DND-41 (cell line): Measurements from ENCODE around the gene TUBA4A.

ENCODE experiments used
- ATAC-seq: fragments of 200-7000 bp; cut with Tn5 transposase; 3 replicates; pipeline ENCODE4 v1.9.1; 2021; ENCODE audit warnings: low read depth; ENCODE audit not compliant: insufficient read depth
- DNase-seq: peaks from one replicate; pipeline ENCODE4 v3.0.0-alpha.2; 2020
- H2AFZ ChIP-seq: 2 replicates; pipeline ENCODE4 v1.6.0; 2012; ENCODE audit warnings: low read depth, low read length
- H3K27ac ChIP-seq: 2 replicates; pipeline ENCODE4 v1.5.1; 2012; ENCODE audit warnings: low read length, inconsistent platforms
- H3K27me3 ChIP-seq: fragments of 200-600 bp; sonication (generic); 2 replicates; pipeline ENCODE4 v1.6.0; 2012; ENCODE audit warnings: low read length, mild to moderate bottlenecking, inconsistent platforms; ENCODE audit not compliant: insufficient read depth, poor library complexity
- H3K36me3 ChIP-seq: 2 replicates; pipeline ENCODE4 v1.5.1; 2012; ENCODE audit warnings: low read length, inconsistent platforms; ENCODE audit not compliant: insufficient read depth
- H3K4me1 ChIP-seq: 2 replicates; pipeline ENCODE4 v1.5.1; 2012; ENCODE audit warnings: mild to moderate bottlenecking, low read length; ENCODE audit not compliant: insufficient read depth
- H3K4me2 ChIP-seq: 2 replicates; pipeline ENCODE4 v1.6.0; 2012; ENCODE audit warnings: mild to moderate bottlenecking, moderate library complexity, low read length, inconsistent platforms; ENCODE audit not compliant: insufficient read depth
- H3K4me3 ChIP-seq, 2 experiments: fragments of 200-600 bp in 1 of 2; shearing (Covaris generic) in 1 of 2; 2 replicates each; pipeline ENCODE4 v1.5.1; 2012 to 2016; ENCODE audit warnings: inconsistent platforms in 2 of 2, low read length in 2 of 2, mild to moderate bottlenecking in 2 of 2, low read depth in 1 of 2, moderate library complexity in 1 of 2
- H3K79me2 ChIP-seq: 2 replicates; pipeline ENCODE4 v1.6.0; 2012; ENCODE audit warnings: low read length, inconsistent platforms; ENCODE audit not compliant: insufficient read depth
- H3K9ac ChIP-seq: 2 replicates; pipeline ENCODE4 v1.6.0; 2012; ENCODE audit warnings: low read depth, mild to moderate bottlenecking, inconsistent platforms, low read length, moderate library complexity
- H3K9me3 ChIP-seq: 2 replicates; pipeline ENCODE4 v1.5.1; 2012; ENCODE audit warnings: low read length, moderate library complexity, mild to moderate bottlenecking, inconsistent platforms; ENCODE audit not compliant: insufficient read depth, severe bottlenecking
- H4K20me1 ChIP-seq: 2 replicates; pipeline ENCODE4 v1.6.0; 2012; ENCODE audit warnings: low read length; ENCODE audit not compliant: insufficient read depth
- CTCF ChIP-seq: IDR thresholded peaks from 2 replicates; pipeline ENCODE4 v1.5.1; 2012; ENCODE audit warnings: borderline replicate concordance, low read length, moderate library complexity, mild to moderate bottlenecking; ENCODE audit not compliant: poor library complexity, severe bottlenecking; ENCODE audit errors: extremely low read depth
- EZH2 ChIP-seq: IDR thresholded peaks from 3 replicates; pipeline ENCODE4 v1.6.1; 2012; ENCODE audit warnings: borderline replicate concordance, low read depth, mild to moderate bottlenecking, moderate library complexity, low read length, inconsistent platforms; ENCODE audit not compliant: severe bottlenecking

The TUBA4A gene

GRCh38 chr2:219277703-219278654, 24.3 kb upstream of the TUBA4A start:
- Histone ChIP-seq H3K9ac (peak overlapping the region; percentile 64; the same call in 1 of the 2 replicates), H3K4me2 (peak overlapping the region; percentile 96), H3K27me3 (no peaks in the 10 kb centered on the region), H3K79me2 (no peaks in the 10 kb centered on the region), H2AFZ (peak overlapping the region; percentile 51; the same call in 1 of the 2 replicates), H3K9me3 (no peaks in the 10 kb centered on the region), H4K20me1 (peaks cover 4% of the 10 kb centered on the region; the same call in 1 of the 2 replicates), H3K27ac (peak overlapping the region; percentile 61; the same call in 1 of the 2 replicates), H3K36me3 (0 out of 2 replicates have a peak, but pooled peaks cover 2% of the 10 kb centered on the region), H3K4me3 (peak overlapping the region in 1 of 2 experiments; percentile 60; a peak in 2 of 4 replicates), H3K4me1 (peaks cover 27% of the 10 kb centered on the region)
- DNase-seq (peak; percentile 73), ATAC-seq (peak; percentile 24)
- TF ChIP-seq EZH2 = no peak
- TF ChIP-seq CTCF = peak; percentile 99

- DNase-seq (no peak), ATAC-seq (no peak)
- H3K27me3 ChIP-seq = peaks cover 11% of the 10 kb centered on the region
- no peaks in the 10 kb centered on the region for H3K79me2 ChIP-seq
- H3K27ac ChIP-seq = no peak overlapping the region
- peaks cover 18% of the 10 kb centered on the region for H3K4me1 ChIP-seq
- no peak overlapping the region for H3K4me3 ChIP-seq
- no peak overlapping the region for H3K9ac ChIP-seq
- no peak overlapping the region for H3K4me2 ChIP-seq
- H4K20me1 ChIP-seq = peaks cover 4% of the 10 kb centered on the region; the same call in 1 of the 2 replicates
- no peaks in the 10 kb centered on the region for H3K36me3 ChIP-seq
- TF ChIP-seq EZH2 (no peak), CTCF (no peak)
- no peaks in the 10 kb centered on the region for H3K9me3 ChIP-seq
- H2AFZ ChIP-seq = no peak overlapping the region
Measured at GRCh38 chr2:219274361-219274921, 20.7 kb upstream of the TUBA4A start.

- H3K36me3 ChIP-seq = no peaks in the 10 kb centered on the region
- H3K27me3 ChIP-seq = peaks cover 12% of the 10 kb centered on the region
- H4K20me1 ChIP-seq = peaks cover 4% of the 10 kb centered on the region; the same call in 1 of the 2 replicates
- H3K9me3 ChIP-seq = no peaks in the 10 kb centered on the region
- H3K4me2 ChIP-seq = no peak overlapping the region
- ATAC-seq (no peak), DNase-seq (no peak)
- no peak overlapping the region for H3K9ac ChIP-seq
- H3K4me1 ChIP-seq = peaks cover 16% of the 10 kb centered on the region
- H3K79me2 ChIP-seq = no peaks in the 10 kb centered on the region
- TF ChIP-seq EZH2 (no peak), CTCF (no peak)
- no peak overlapping the region for H2AFZ ChIP-seq
- H3K27ac ChIP-seq = no peak overlapping the region
- H3K4me3 ChIP-seq = no peak overlapping the region
Measured at GRCh38 chr2:219273937-219274336, 20.2 kb upstream of the TUBA4A start.
